K562 (cell line): ENCODE measurements around the gene C11orf54. TPM values are rescaled to one million over a fixed set of nuclear protein-coding genes. Genes with fewer than 3 reads are reported as not detected.

ENCODE experiments used
- CBX3 ChIP-seq, 2 experiments: IDR thresholded peaks; 1 replicate in 1 of 2; 2 replicates in 1 of 2; pipeline ENCODE4 v1.6.1; 2012; ENCODE audit warnings: inconsistent platforms in 2 of 2, low read length in 2 of 2, borderline replicate concordance in 1 of 2, control low read depth in 1 of 2
- CEBPB ChIP-seq: fragments of 450-650 bp; IDR thresholded peaks from 2 replicates; pipeline ENCODE4 v1.6.1; 2016; ENCODE audit warnings: missing genetic modification characterization, missing compliant biosample characterization
- CHCHD3 ChIP-seq: fragments of 250-450 bp; sonication (Bioruptor Pico); IDR thresholded peaks from 2 replicates; pipeline ENCODE4 v2.1.2; 2022; ENCODE audit warnings: mild to moderate bottlenecking
- CREB1 ChIP-seq, 2 experiments: sonication (generic) in 1 of 2; formaldehyde crosslinking in 1 of 2; IDR thresholded peaks; 2 replicates each; pipeline versions ENCODE4 v1.6.1 to v1.8.0; 2012 to 2022; ENCODE audit warnings: inconsistent platforms in 1 of 2, mild to moderate bottlenecking in 1 of 2, missing genetic modification reagents in 1 of 2, moderate library complexity in 1 of 2
- ETV1 ChIP-seq: fragments of 450-650 bp; conservative IDR thresholded peaks from 2 replicates; pipeline ENCODE4 v1.6.1; 2016; ENCODE audit warnings: missing genetic modification characterization, control low read depth, low read depth, missing compliant biosample characterization
- MTA1 ChIP-seq: fragments of 450-650 bp; IDR thresholded peaks from 2 replicates; pipeline ENCODE4 v1.6.1; 2017; ENCODE audit warnings: borderline replicate concordance
- POLR2AphosphoS5 ChIP-seq: IDR thresholded peaks from 2 replicates; pipeline ENCODE4 v1.6.1; 2011; ENCODE audit warnings: mild to moderate bottlenecking, low read depth, low read length, moderate library complexity; ENCODE audit not compliant: control insufficient read depth, insufficient read depth
- RBM14 ChIP-seq: fragments of 200-400 bp; formaldehyde crosslinking; IDR thresholded peaks from 2 replicates; pipeline ENCODE4 v1.6.1; 2018; ENCODE audit warnings: low read depth, mild to moderate bottlenecking, low read length, moderate library complexity, borderline replicate concordance; ENCODE audit not compliant: insufficient read depth
- RFX5 ChIP-seq: IDR thresholded peaks from 2 replicates; pipeline ENCODE4 v1.6.1; 2011; ENCODE audit warnings: low read depth, mild to moderate bottlenecking, improper control_type of control experiment, low read length
- SMAD3 ChIP-seq: fragments of 450-650 bp; formaldehyde crosslinking; conservative IDR thresholded peaks from 2 replicates; pipeline ENCODE4 v1.4.0; 2020; ENCODE audit warnings: mild to moderate bottlenecking
- ZNF165 ChIP-seq: fragments of 250-450 bp; sonication (Bioruptor Pico); IDR thresholded peaks from 2 replicates; pipeline ENCODE4 v1.4.0; 2020; ENCODE audit warnings: borderline replicate concordance
- ZNF232 ChIP-seq: sonication (generic); formaldehyde crosslinking; IDR thresholded peaks from 2 replicates; pipeline ENCODE4 v1.8.0; 2022; ENCODE audit warnings: mild to moderate bottlenecking, missing genetic modification reagents
- ZNF445 ChIP-seq: fragments of 250-450 bp; sonication (Bioruptor Pico); IDR thresholded peaks from 2 replicates; pipeline ENCODE4 v1.4.0; 2020; ENCODE audit warnings: low read depth, mild to moderate bottlenecking, moderate library complexity
- polyA plus RNA-seq, 8 experiments: library from polyadenylated mRNA; depleted of rRNA in 4 of 8; stranded (reverse) in 5 of 8; unstranded in 3 of 8; fragments of >200 nt; fragmentation: Nextera tagmentation in 2 of 8; fragmentation: Illumina TruSeq in 1 of 8; extraction: Ambion mirVana in 2 of 8; extraction: Trizol in 1 of 8; gene quantifications; 2 replicates each; pipeline versions ENCODE4 v1.2.1 to v1.2.3, GENCODE V29; 2011 to 2014; ENCODE audit warnings: inconsistent platforms in 1 of 8, missing spikeins in 1 of 8
- total RNA-seq, 7 experiments: library from RNA; depleted of rRNA in 6 of 7; stranded (reverse); fragments of >200 nt in 6 of 7; fragmentation: Illumina TruSeq in 2 of 7; extraction: Trizol in 2 of 7; gene quantifications; 2 replicates each; pipeline versions ENCODE4 v1.2.1 to v1.2.3, GENCODE V29; 2011 to 2021; ENCODE audit warnings: low replicate concordance in 1 of 7
- TF ChIP-seq, protein P1 (sequence below): sonication (generic); formaldehyde crosslinking; IDR thresholded peaks from 2 replicates; pipeline ENCODE4 v1.8.0; 2022; ENCODE audit warnings: mild to moderate bottlenecking, missing genetic modification reagents
- TF ChIP-seq, protein P2 (sequence below): sonication (generic); formaldehyde crosslinking; IDR thresholded peaks from 2 replicates; pipeline ENCODE4 v1.8.0; 2023; ENCODE audit warnings: mild to moderate bottlenecking, missing genetic modification reagents
- TF ChIP-seq, protein P3 (sequence below), 2 experiments: fragments of 200-800 bp in 1 of 2; sonication (Bioruptor generic) in 1 of 2; sonication (generic) in 1 of 2; formaldehyde crosslinking in 1 of 2; IDR thresholded peaks in 1 of 2; conservative IDR thresholded peaks in 1 of 2; 2 replicates each; pipeline versions ENCODE4 v1.5.0 to v1.6.1; 2016 to 2020; ENCODE audit warnings: missing compliant biosample characterization in 1 of 2, missing genetic modification characterization in 1 of 2, missing genetic modification reagents in 1 of 2
- TF ChIP-seq, protein P4 (sequence below): fragments of 450-650 bp; formaldehyde crosslinking; IDR thresholded peaks from 2 replicates; pipeline ENCODE4 v1.4.0; 2020; ENCODE audit warnings: mild to moderate bottlenecking, mixed read lengths
- TF ChIP-seq, protein P5 (sequence below): fragments of 150-350 bp; conservative IDR thresholded peaks from 2 replicates; pipeline ENCODE4 v1.6.1; 2014; ENCODE audit warnings: low read length

Gene C11orf54
- total and polyA plus RNA-seq, 9 of the 15 experiments (the other 6 are each of a cell fraction or from before 2014, with no cell fraction given), result 13.4 to 33.0 (median 23.1) TPM

DNA sequence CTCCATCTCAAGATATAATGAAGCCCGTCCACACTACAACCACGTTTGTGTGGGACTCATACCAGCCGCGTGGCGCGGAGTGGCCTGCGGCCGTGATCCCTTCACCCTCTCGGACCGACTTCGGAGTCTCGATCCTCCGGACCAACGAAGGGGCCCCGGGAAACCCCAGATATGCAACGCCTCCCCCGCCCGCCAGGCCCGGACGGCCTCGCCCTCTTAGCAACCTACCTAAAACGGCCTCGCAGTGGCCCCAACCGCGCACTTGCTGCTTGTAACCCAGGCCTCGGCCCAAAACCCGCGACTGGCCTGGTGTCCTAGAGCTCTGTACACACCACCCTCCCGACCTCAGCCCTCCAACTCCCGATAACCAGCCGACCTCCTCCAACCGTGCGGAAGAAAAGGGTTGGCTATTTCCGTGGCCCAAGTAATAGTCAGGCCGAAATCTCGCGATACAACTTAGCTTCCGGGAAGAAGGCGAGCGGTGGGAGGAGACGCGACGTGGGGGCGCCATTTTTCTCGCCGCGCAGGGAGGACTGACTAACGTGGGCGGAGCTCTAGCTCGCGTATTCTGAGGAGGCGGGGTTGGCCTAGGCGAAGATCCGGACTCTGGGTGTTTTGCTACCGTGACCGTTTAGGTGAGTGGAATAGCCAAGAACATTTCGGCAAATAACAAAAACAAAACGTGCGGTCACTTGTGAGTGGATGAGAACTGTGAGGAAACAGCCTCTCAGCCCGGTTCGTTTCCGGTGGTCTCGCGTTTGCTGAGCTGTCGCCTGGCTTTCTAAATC, at the start of gene C11orf54, which contains the start of gene TAF1D (continued):
- no peak for TF ChIP-seq CHCHD3
- TF ChIP-seq MTA1, result 0 out of 2 replicates have a peak, but pooled peaks have one; percentile 52
- TF ChIP-seq ETV1 (tag), result peak; percentile 61
- TF ChIP-seq, protein P1, sequence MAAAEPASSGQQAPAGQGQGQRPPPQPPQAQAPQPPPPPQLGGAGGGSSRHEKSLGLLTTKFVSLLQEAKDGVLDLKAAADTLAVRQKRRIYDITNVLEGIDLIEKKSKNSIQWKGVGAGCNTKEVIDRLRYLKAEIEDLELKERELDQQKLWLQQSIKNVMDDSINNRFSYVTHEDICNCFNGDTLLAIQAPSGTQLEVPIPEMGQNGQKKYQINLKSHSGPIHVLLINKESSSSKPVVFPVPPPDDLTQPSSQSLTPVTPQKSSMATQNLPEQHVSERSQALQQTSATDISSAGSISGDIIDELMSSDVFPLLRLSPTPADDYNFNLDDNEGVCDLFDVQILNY, result no peak
- 0 out of 2 replicates have a peak, but pooled peaks have one; percentile 74 for TF ChIP-seq RBM14
- peak; percentile 99 for TF ChIP-seq POLR2AphosphoS5
- TF ChIP-seq RFX5, result peak; percentile 44; the same call in 1 of the 2 replicates
- TF ChIP-seq SMAD3 (CRISPR knock-in tag), result 0 out of 2 replicates have a peak, but pooled peaks have one; percentile 43
- no peak for TF ChIP-seq ZNF165 (CRISPR knock-in tag)
- TF ChIP-seq, protein P2, sequence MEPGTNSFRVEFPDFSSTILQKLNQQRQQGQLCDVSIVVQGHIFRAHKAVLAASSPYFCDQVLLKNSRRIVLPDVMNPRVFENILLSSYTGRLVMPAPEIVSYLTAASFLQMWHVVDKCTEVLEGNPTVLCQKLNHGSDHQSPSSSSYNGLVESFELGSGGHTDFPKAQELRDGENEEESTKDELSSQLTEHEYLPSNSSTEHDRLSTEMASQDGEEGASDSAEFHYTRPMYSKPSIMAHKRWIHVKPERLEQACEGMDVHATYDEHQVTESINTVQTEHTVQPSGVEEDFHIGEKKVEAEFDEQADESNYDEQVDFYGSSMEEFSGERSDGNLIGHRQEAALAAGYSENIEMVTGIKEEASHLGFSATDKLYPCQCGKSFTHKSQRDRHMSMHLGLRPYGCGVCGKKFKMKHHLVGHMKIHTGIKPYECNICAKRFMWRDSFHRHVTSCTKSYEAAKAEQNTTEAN (CRISPR knock-in tag), result no peak
- no peak for TF ChIP-seq CEBPB (tag)
- TF ChIP-seq CBX3 (IDR thresholded peaks at IDR 0.05; ENCODE audit: borderline replicate concordance in 1 of 2, low read length in 2 of 2), result no peak; a peak in 1 of 3 replicates
- TF ChIP-seq, protein P3, sequence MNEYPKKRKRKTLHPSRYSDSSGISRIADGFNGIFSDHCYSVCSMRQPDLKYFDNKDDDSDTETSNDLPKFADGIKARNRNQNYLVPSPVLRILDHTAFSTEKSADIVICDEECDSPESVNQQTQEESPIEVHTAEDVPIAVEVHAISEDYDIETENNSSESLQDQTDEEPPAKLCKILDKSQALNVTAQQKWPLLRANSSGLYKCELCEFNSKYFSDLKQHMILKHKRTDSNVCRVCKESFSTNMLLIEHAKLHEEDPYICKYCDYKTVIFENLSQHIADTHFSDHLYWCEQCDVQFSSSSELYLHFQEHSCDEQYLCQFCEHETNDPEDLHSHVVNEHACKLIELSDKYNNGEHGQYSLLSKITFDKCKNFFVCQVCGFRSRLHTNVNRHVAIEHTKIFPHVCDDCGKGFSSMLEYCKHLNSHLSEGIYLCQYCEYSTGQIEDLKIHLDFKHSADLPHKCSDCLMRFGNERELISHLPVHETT (CRISPR knock-in tag; conservative IDR thresholded peaks at IDR 0.05 in 1 of 2, IDR thresholded peaks at IDR 0.05 in 1 of 2), result no peak
- peak; percentile 84 for TF ChIP-seq CREB1 (IDR thresholded peaks at IDR 0.05)
- TF ChIP-seq CREB1 (CRISPR knock-in tag; IDR thresholded peaks at IDR 0.05), result peak; percentile 80
- TF ChIP-seq ZNF232, result no peak
- TF ChIP-seq ZNF445, result no peak
- TF ChIP-seq, protein P4, sequence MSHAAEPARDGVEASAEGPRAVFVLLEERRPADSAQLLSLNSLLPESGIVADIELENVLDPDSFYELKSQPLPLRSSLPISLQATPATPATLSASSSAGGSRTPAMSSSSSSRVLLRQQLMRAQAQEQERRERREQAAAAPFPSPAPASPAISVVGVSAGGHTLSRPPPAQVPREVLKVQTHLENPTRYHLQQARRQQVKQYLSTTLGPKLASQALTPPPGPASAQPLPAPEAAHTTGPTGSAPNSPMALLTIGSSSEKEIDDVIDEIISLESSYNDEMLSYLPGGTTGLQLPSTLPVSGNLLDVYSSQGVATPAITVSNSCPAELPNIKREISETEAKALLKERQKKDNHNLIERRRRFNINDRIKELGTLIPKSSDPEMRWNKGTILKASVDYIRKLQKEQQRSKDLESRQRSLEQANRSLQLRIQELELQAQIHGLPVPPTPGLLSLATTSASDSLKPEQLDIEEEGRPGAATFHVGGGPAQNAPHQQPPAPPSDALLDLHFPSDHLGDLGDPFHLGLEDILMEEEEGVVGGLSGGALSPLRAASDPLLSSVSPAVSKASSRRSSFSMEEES (CRISPR knock-in tag), result no peak
- TF ChIP-seq, protein P5, sequence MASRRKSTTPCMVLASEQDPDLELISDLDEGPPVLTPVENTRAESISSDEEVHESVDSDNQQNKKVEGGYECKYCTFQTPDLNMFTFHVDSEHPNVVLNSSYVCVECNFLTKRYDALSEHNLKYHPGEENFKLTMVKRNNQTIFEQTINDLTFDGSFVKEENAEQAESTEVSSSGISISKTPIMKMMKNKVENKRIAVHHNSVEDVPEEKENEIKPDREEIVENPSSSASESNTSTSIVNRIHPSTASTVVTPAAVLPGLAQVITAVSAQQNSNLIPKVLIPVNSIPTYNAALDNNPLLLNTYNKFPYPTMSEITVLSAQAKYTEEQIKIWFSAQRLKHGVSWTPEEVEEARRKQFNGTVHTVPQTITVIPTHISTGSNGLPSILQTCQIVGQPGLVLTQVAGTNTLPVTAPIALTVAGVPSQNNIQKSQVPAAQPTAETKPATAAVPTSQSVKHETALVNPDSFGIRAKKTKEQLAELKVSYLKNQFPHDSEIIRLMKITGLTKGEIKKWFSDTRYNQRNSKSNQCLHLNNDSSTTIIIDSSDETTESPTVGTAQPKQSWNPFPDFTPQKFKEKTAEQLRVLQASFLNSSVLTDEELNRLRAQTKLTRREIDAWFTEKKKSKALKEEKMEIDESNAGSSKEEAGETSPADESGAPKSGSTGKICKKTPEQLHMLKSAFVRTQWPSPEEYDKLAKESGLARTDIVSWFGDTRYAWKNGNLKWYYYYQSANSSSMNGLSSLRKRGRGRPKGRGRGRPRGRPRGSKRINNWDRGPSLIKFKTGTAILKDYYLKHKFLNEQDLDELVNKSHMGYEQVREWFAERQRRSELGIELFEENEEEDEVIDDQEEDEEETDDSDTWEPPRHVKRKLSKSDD, result no peak; the same call in none of the 2 replicates
